HepG2 (cell line): ENCODE results near the gene CPSF4. TPM values are rescaled to one million over a fixed set of nuclear protein-coding genes. Genes with fewer than 3 reads are reported as not detected.

Experiments
- ATAC-seq: fragments of 200-7000 bp; cut with Tn5 transposase; 3 replicates; pipeline ENCODE4 v1.9.1; 2020; ENCODE audit warnings: mild to moderate bottlenecking, moderate library complexity
- BruUV-seq: library from RNA; stranded (reverse); fragments of 400-500 nt; replicated peaks from 2 replicates; lab custom pipeline; 2021; lab: Mats Ljungman, UMichigan
- CTCF ChIA-PET: fragments of 300-600 bp; formaldehyde crosslinking; extraction: SDS; loops from one replicate; lab custom pipeline; 2021; ENCODE audit warnings: low total read pairs, inconsistent platforms, low intra/inter-chr PET ratio; lab: Yijun Ruan, JAX
- POLR2A ChIA-PET: fragments of 350-600 bp; sonication (Branson Sonifier 250); formaldehyde crosslinking; loops from one replicate; lab custom pipeline; 2020; ENCODE audit warnings: antibody characterized with exemption, inconsistent platforms; lab: Yijun Ruan, JAX
- DNase-seq: peaks from one replicate; pipeline ENCODE4 v3.0.0-alpha.2; 2015; ENCODE audit warnings: low spot score
- FAIRE-seq: peaks from 3 replicates; lab custom pipeline; 2011; peaks lifted over from hg19 to GRCh38; lab: Jason Lieb, UNC
- H2AFZ ChIP-seq: one replicate; pipeline ENCODE4 v1.6.1; 2011; ENCODE audit warnings: low read length, inconsistent platforms
- H3K27ac ChIP-seq: fragments of 300-600 bp; 3 replicates; pipeline ENCODE4 v1.8.0; 2011; ENCODE audit warnings: mixed run types, mild to moderate bottlenecking, mixed read lengths, low read length, inconsistent platforms; ENCODE audit not compliant: insufficient read depth; ENCODE audit errors: extremely low read length
- H3K27me3 ChIP-seq, 2 experiments: fragments of 200-600 bp in 1 of 2; 2 replicates in 1 of 2; 3 replicates in 1 of 2; pipeline versions ENCODE4 v1.6.0 to v1.8.0; 2011; ENCODE audit warnings: low read length in 2 of 2, mild to moderate bottlenecking in 2 of 2, moderate library complexity in 2 of 2, inconsistent platforms in 1 of 2; ENCODE audit not compliant: insufficient read depth in 2 of 2, control insufficient read depth in 1 of 2
- H3K36me3 ChIP-seq, 2 experiments: fragments of 200-600 bp in 1 of 2; replicated peaks in 1 of 2; 2 replicates in 1 of 2; 3 replicates in 1 of 2; pipeline versions ENCODE4 v1.5.1 to v1.8.0; 2011; ENCODE audit warnings: low read length in 2 of 2, inconsistent platforms in 1 of 2; ENCODE audit not compliant: insufficient read depth in 2 of 2, control insufficient read depth in 1 of 2
- H3K4me1 ChIP-seq: 2 replicates; pipeline ENCODE4 v1.5.1; 2012; ENCODE audit warnings: low read length, inconsistent platforms; ENCODE audit not compliant: insufficient read depth
- H3K4me2 ChIP-seq: 2 replicates; pipeline ENCODE4 v1.6.0; 2011; ENCODE audit warnings: low read depth, low read length, inconsistent platforms
- H3K4me3 ChIP-seq, 3 experiments: fragments of 200-600 bp in 1 of 3; sonication (generic), shearing (Covaris generic) in 1 of 3; replicated peaks in 1 of 3; 2 replicates each; pipeline ENCODE4 v1.5.1; 2011 to 2016; ENCODE audit warnings: low read length in 3 of 3, inconsistent platforms in 2 of 3, low read depth in 2 of 3, mild to moderate bottlenecking in 2 of 3, control low read depth in 1 of 3, mixed read lengths in 1 of 3; ENCODE audit not compliant: insufficient read depth in 1 of 3
- H3K79me2 ChIP-seq: one replicate; pipeline ENCODE4 v1.6.1; 2011; ENCODE audit warnings: low read length, inconsistent platforms; ENCODE audit not compliant: insufficient read depth
- H3K9ac ChIP-seq: 2 replicates; pipeline ENCODE4 v1.6.0; 2011; ENCODE audit warnings: mild to moderate bottlenecking, low read depth, low read length, inconsistent platforms; ENCODE audit not compliant: insufficient read depth
- H3K9me3 ChIP-seq: 2 replicates; pipeline ENCODE4 v1.5.1; 2012; ENCODE audit warnings: mild to moderate bottlenecking, low read length
- H4K20me1 ChIP-seq: 2 replicates; pipeline ENCODE4 v1.6.0; 2011; ENCODE audit warnings: inconsistent platforms, mild to moderate bottlenecking, low read length, moderate library complexity; ENCODE audit not compliant: insufficient read depth
- ARID2 ChIP-seq: sonication (generic); formaldehyde crosslinking; IDR thresholded peaks from 2 replicates; pipeline ENCODE4 v1.8.1; 2022; ENCODE audit warnings: mild to moderate bottlenecking, missing genetic modification reagents, borderline replicate concordance
- HNRNPH1 ChIP-seq: fragments of 200-400 bp; formaldehyde crosslinking; optimal IDR thresholded peaks from 2 replicates; pipeline ENCODE3; 2017; ENCODE audit warnings: mild to moderate bottlenecking, low read depth, low read length
- KAT8 ChIP-seq: IDR thresholded peaks from 2 replicates; pipeline ENCODE4 v1.6.1; 2016; ENCODE audit warnings: missing genetic modification reagents, missing compliant biosample characterization
- NCOA1 ChIP-seq: sonication (generic); formaldehyde crosslinking; IDR thresholded peaks from 2 replicates; pipeline ENCODE4 v1.9.0; 2021; ENCODE audit warnings: missing genetic modification reagents
- SALL1 ChIP-seq: sonication (generic); formaldehyde crosslinking; IDR thresholded peaks from 2 replicates; pipeline ENCODE4 v1.8.0; 2022; ENCODE audit warnings: mild to moderate bottlenecking, missing genetic modification reagents
- ZC3H4 ChIP-seq: sonication (generic); formaldehyde crosslinking; IDR thresholded peaks from 2 replicates; pipeline ENCODE4 v1.4.0; 2020; ENCODE audit warnings: missing genetic modification reagents, borderline replicate concordance
- ZKSCAN1 ChIP-seq: fragments of 150-350 bp; IDR thresholded peaks from 2 replicates; pipeline ENCODE4 v1.6.1; 2014; ENCODE audit warnings: low read length
- ZNF549 ChIP-seq: sonication (generic); formaldehyde crosslinking; IDR thresholded peaks from 2 replicates; pipeline ENCODE4 v1.5.0; 2020; ENCODE audit warnings: missing genetic modification reagents
- ZNF883 ChIP-seq: sonication (generic); formaldehyde crosslinking; IDR thresholded peaks from 2 replicates; pipeline ENCODE4 v1.5.1; 2020; ENCODE audit warnings: mild to moderate bottlenecking, missing genetic modification reagents; ENCODE audit errors: not compliant biosample characterization
- WGBS: methylation state at CpG from one replicate; pipeline ENCODE4 v1.1.6; 2017; ENCODE audit warnings: low lambda C conversion rate; 5-methylcytosine and 5-hydroxymethylcytosine counted together
- in situ Hi-C: cut with HindIII; loops from 2 replicates; pipeline ENCODE4 v1.10.0; 2017; ENCODE audit warnings: low pct_unique_long_range_greater_than_20kb; ENCODE audit not compliant: extremely low pct_ligation_motif_present
- intact Hi-C: fragments of 100-400 bp; cut with micrococcal nuclease; formaldehyde crosslinking; loops from one replicate; pipeline ENCODE4 v1.10.0; 2022; ENCODE audit not compliant: unreplicated experiment
- polyA plus RNA-seq, 8 experiments: library from polyadenylated mRNA; depleted of rRNA in 3 of 8; stranded (reverse) in 7 of 8; unstranded in 1 of 8; fragments of >200 nt; fragmentation: Illumina TruSeq in 4 of 8; extraction: Trizol in 4 of 8; gene quantifications; 2 replicates each; pipeline versions ENCODE4 v1.2.1 to v1.2.3, GENCODE V29; 2011 to 2016; ENCODE audit warnings: low read depth in 4 of 8, missing spikeins in 1 of 8, mixed read lengths in 1 of 8; ENCODE audit not compliant: insufficient read depth in 1 of 8
- total RNA-seq, 5 experiments: library from RNA; depleted of rRNA; stranded (reverse); fragments of >200 nt; fragmentation: Illumina TruSeq; extraction: Trizol; gene quantifications; 2 replicates each; pipeline ENCODE4 v1.2.3, GENCODE V29; 2016; ENCODE audit warnings: low read depth in 1 of 5
- TF ChIP-seq, protein P1 (sequence below): sonication (generic); formaldehyde crosslinking; IDR thresholded peaks from 2 replicates; pipeline ENCODE4 v1.5.1; 2020; ENCODE audit warnings: missing genetic modification reagents, mild to moderate bottlenecking, borderline replicate concordance
- TF ChIP-seq, protein P2 (sequence below): sonication (generic); formaldehyde crosslinking; IDR thresholded peaks from 2 replicates; pipeline ENCODE4 v1.8.1; 2023; ENCODE audit warnings: mild to moderate bottlenecking, inconsistent platforms, moderate library complexity, missing genetic modification reagents, borderline replicate concordance
- TF ChIP-seq, protein P3 (sequence below): sonication (generic); formaldehyde crosslinking; IDR thresholded peaks from 2 replicates; pipeline ENCODE4 v1.5.0; 2020; ENCODE audit warnings: mild to moderate bottlenecking, missing genetic modification reagents
- TF ChIP-seq, protein P4 (sequence below): sonication (generic); formaldehyde crosslinking; IDR thresholded peaks from 2 replicates; pipeline ENCODE4 v1.8.1; 2023; ENCODE audit warnings: missing genetic modification reagents, inconsistent platforms, borderline replicate concordance

The CPSF4 gene
- total and polyA plus RNA-seq, 2 of the 13 experiments (the other 11 are each of a cell fraction or from before 2014, with no cell fraction given): 34.1 to 49.6 TPM

DNA sequence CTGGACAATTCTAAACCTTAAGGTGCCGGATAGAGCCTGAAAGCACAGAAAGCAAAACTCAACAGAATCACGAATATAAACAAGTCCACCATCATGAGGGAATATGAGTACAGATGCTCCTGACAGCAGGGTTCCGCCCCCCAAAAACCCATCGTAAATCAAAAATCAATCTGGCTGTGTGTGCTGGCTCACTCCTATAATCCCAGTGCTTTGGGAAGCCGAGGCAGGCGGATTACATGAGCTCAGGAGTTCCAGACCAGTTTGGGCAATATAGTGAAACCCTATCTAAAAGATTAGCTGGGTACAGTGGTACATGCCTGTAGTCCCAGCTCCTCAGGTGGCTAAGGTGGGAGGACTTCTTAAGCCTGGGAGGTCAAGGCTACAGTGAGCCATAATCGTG, 17.8 kb upstream of the CPSF4 start (continued):
- TF ChIP-seq, protein P1, sequence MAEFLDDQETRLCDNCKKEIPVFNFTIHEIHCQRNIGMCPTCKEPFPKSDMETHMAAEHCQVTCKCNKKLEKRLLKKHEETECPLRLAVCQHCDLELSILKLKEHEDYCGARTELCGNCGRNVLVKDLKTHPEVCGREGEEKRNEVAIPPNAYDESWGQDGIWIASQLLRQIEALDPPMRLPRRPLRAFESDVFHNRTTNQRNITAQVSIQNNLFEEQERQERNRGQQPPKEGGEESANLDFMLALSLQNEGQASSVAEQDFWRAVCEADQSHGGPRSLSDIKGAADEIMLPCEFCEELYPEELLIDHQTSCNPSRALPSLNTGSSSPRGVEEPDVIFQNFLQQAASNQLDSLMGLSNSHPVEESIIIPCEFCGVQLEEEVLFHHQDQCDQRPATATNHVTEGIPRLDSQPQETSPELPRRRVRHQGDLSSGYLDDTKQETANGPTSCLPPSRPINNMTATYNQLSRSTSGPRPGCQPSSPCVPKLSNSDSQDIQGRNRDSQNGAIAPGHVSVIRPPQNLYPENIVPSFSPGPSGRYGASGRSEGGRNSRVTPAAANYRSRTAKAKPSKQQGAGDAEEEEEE (CRISPR knock-in tag): no peak
- no peak for TF ChIP-seq SALL1 (CRISPR knock-in tag)
- TF ChIP-seq KAT8 (CRISPR knock-in tag): no peak

DNA sequence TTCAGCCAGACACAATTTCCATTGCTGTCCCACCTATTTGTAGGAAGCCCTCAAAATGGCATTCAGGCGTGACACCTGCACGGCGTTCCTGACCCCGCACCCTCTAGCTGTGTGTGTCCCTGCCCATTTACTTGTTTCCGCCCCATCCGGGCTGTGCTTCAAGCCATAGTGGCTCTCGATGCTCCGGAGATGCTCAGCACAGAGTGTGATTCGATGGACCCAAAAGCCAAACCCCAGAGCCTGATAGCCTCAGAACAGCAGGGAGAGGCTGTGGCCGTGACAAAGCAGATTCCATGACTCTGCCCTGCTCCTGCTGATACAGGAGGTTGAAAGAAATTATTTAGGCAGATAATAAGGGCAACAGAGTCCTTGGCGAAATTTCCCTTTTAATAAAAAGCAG, 16.6 kb upstream of the CPSF4 start:
- 98% methylated on average over 11 of the region's 11 CpGs for WGBS

More for the DNA sequence above, 16.6 kb upstream of the CPSF4 start:
- ChIA-PET POLR2A (interaction anchor here (1.3 kb wide), 1 partner anchor 13 kb away, joined by 6 read pairs; the partner anchor contains the start of genes BUD31 and PDAP1), CTCF (no interaction called here)
- Histone ChIP-seq H3K9me3 (no peaks in the 10 kb centered on the region), H3K27ac (no peak overlapping the region), H2AFZ (no peak overlapping the region), H3K27me3 (no peaks in the 10 kb centered on the region), H3K4me1 (0 out of 2 replicates have a peak, but pooled peaks cover 7% of the 10 kb centered on the region), H3K36me3 (peaks cover 30 to 57% of the 10 kb centered on the region in 2 experiments), H3K9ac (no peak overlapping the region), H3K79me2 (no peaks in the 10 kb centered on the region), H4K20me1 (0 out of 2 replicates have a peak, but pooled peaks cover 2% of the 10 kb centered on the region), H3K4me3 (no peak overlapping the region), H3K4me2 (no peak overlapping the region)
- in situ Hi-C loops (no loop called here), intact Hi-C loops (no loop called here)
- ATAC-seq (no peak), DNase-seq (no peak), FAIRE-seq (no peak)
- TF ChIP-seq, protein P2, sequence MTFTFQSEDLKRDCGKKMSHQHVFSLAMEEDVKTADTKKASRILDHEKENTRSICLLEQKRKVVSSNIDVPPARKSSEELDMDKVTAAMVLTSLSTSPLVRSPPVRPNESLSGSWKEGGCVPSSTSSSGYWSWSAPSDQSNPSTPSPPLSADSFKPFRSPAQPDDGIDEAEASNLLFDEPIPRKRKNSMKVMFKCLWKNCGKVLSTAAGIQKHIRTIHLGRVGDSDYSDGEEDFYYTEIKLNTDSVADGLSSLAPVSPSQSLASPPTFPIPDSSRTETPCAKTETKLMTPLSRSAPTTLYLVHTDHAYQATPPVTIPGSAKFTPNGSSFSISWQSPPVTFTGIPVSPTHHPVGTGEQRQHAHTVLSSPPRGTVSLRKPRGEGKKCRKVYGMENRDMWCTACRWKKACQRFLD (CRISPR knock-in tag): no peak
- TF ChIP-seq ZNF883 (CRISPR knock-in tag): no peak
- TF ChIP-seq, protein P3, sequence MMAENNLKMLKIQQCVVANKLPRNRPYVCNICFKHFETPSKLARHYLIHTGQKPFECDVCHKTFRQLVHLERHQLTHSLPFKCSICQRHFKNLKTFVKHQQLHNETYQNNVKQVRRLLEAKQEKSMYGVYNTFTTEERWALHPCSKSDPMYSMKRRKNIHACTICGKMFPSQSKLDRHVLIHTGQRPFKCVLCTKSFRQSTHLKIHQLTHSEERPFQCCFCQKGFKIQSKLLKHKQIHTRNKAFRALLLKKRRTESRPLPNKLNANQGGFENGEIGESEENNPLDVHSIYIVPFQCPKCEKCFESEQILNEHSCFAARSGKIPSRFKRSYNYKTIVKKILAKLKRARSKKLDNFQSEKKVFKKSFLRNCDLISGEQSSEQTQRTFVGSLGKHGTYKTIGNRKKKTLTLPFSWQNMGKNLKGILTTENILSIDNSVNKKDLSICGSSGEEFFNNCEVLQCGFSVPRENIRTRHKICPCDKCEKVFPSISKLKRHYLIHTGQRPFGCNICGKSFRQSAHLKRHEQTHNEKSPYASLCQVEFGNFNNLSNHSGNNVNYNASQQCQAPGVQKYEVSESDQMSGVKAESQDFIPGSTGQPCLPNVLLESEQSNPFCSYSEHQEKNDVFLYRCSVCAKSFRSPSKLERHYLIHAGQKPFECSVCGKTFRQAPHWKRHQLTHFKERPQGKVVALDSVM (CRISPR knock-in tag): no peak
- TF ChIP-seq ZKSCAN1: no peak
- TF ChIP-seq, protein P4, sequence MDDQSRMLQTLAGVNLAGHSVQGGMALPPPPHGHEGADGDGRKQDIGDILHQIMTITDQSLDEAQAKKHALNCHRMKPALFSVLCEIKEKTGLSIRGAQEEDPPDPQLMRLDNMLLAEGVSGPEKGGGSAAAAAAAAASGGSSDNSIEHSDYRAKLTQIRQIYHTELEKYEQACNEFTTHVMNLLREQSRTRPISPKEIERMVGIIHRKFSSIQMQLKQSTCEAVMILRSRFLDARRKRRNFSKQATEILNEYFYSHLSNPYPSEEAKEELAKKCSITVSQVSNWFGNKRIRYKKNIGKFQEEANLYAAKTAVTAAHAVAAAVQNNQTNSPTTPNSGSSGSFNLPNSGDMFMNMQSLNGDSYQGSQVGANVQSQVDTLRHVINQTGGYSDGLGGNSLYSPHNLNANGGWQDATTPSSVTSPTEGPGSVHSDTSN: no peak
- TF ChIP-seq NCOA1 (CRISPR knock-in tag): no peak
- no peak for TF ChIP-seq ZNF549 (CRISPR knock-in tag)
- TF ChIP-seq ZC3H4 (CRISPR knock-in tag): no peak
- TF ChIP-seq ARID2 (CRISPR knock-in tag): no peak
- no peak for TF ChIP-seq HNRNPH1
- BruUV-seq: no TSS peak
